BLaER1 (cell line): ENCODE data around the gene FAM229A.

Experiments
- H3K27ac ChIP-seq: shearing (Covaris generic); formaldehyde crosslinking; 2 replicates; pipeline ENCODE4 v1.8.1; 2022
- H3K27me3 ChIP-seq: shearing (Covaris generic); formaldehyde crosslinking; 2 replicates; pipeline ENCODE4 v1.8.1; 2022
- H3K36me3 ChIP-seq: shearing (Covaris generic); formaldehyde crosslinking; 2 replicates; pipeline ENCODE4 v1.8.1; 2022
- H3K4me1 ChIP-seq: shearing (Covaris generic); formaldehyde crosslinking; 2 replicates; pipeline ENCODE4 v1.8.1; 2022
- H3K4me2 ChIP-seq: shearing (Covaris generic); formaldehyde crosslinking; 2 replicates; pipeline ENCODE4 v1.8.1; 2022
- H3K4me3 ChIP-seq: shearing (Covaris generic); formaldehyde crosslinking; 2 replicates; pipeline ENCODE4 v1.8.1; 2022
- H3K9ac ChIP-seq: shearing (Covaris generic); formaldehyde crosslinking; 2 replicates; pipeline ENCODE4 v1.8.1; 2022
- H3K9me3 ChIP-seq: shearing (Covaris generic); formaldehyde crosslinking; 2 replicates; pipeline ENCODE4 v1.8.1; 2022
- H4K20me1 ChIP-seq: shearing (Covaris generic); formaldehyde crosslinking; 2 replicates; pipeline ENCODE4 v1.8.1; 2022
- Cebpa-rat ChIP-seq: shearing (Covaris generic); IDR thresholded peaks from 2 replicates; pipeline ENCODE4 v1.8.1; 2022

Gene FAM229A

GRCh38 chr1:32338637-32339145, 23.6 kb downstream of the FAM229A start:
- Histone ChIP-seq H3K4me1 (peaks cover 67% of the 10 kb centered on the region), H3K36me3 (peaks cover 11% of the 10 kb centered on the region), H3K27me3 (no peaks in the 10 kb centered on the region), H4K20me1 (peaks cover 33% of the 10 kb centered on the region), H3K4me3 (0 out of 2 replicates have a peak overlapping the region, but pooled peaks have one; percentile 5), H3K9ac (peak overlapping the region; percentile 57; the same call in 1 of the 2 replicates), H3K27ac (peak overlapping the region; percentile 4; the same call in 1 of the 2 replicates), H3K4me2 (peak overlapping the region; percentile 97), H3K9me3 (no peaks in the 10 kb centered on the region)
- no peak for TF ChIP-seq Cebpa-rat

GRCh38 chr1:32337855-32338636, 24.2 kb downstream of the FAM229A start:
- H4K20me1 ChIP-seq = peaks cover 39% of the 10 kb centered on the region
- H3K4me1 ChIP-seq = peaks cover 73% of the 10 kb centered on the region
- H3K27me3 ChIP-seq = no peaks in the 10 kb centered on the region
- no peaks in the 10 kb centered on the region for H3K9me3 ChIP-seq
- H3K4me2 ChIP-seq = peak overlapping the region; percentile 97
- peak overlapping the region; percentile 4; the same call in 1 of the 2 replicates for H3K27ac ChIP-seq
- TF ChIP-seq Cebpa-rat = no peak
- 0 out of 2 replicates have a peak overlapping the region, but pooled peaks have one; percentile 5 for H3K4me3 ChIP-seq
- H3K9ac ChIP-seq = peak overlapping the region; percentile 57; the same call in 1 of the 2 replicates
- peaks cover 17% of the 10 kb centered on the region for H3K36me3 ChIP-seq

- Histone ChIP-seq H3K4me2 (peak overlapping the region; percentile 97), H3K4me3 (peak overlapping the region; percentile 97; the same call in 1 of the 2 replicates), H3K27ac (no peak overlapping the region), H3K36me3 (peaks cover 26% of the 10 kb centered on the region), H3K9me3 (no peaks in the 10 kb centered on the region), H3K4me1 (peaks cover 74% of the 10 kb centered on the region), H3K27me3 (no peaks in the 10 kb centered on the region), H3K9ac (no peak overlapping the region), H4K20me1 (peaks cover 49% of the 10 kb centered on the region)
- no peak for TF ChIP-seq Cebpa-rat
Measured at GRCh38 chr1:32336963-32337675, 25.2 kb downstream of the FAM229A start.

- no peaks in the 10 kb centered on the region for H3K9me3 ChIP-seq
- H3K4me3 ChIP-seq = peak overlapping the region; percentile 97
- TF ChIP-seq Cebpa-rat = no peak
- peaks cover 74% of the 10 kb centered on the region for H3K4me1 ChIP-seq
- H3K27me3 ChIP-seq = no peaks in the 10 kb centered on the region
- H4K20me1 ChIP-seq = peaks cover 54% of the 10 kb centered on the region
- H3K36me3 ChIP-seq = peaks cover 32% of the 10 kb centered on the region
- peak overlapping the region; percentile 97 for H3K4me2 ChIP-seq
- no peak overlapping the region for H3K27ac ChIP-seq
- H3K9ac ChIP-seq = peak overlapping the region; percentile 30; the same call in 1 of the 2 replicates
Measured at GRCh38 chr1:32336591-32336932, 25.7 kb downstream of the FAM229A start.

- peak within 1 kb of the TSS; percentile 97 for H3K4me3 ChIP-seq
- no peak for TF ChIP-seq Cebpa-rat
- peak within 1 kb of the TSS; percentile 97 for H3K27ac ChIP-seq
Measured at GRCh38 chr1:32335790-32336590, 26.3 kb downstream of the FAM229A start, which contains the start of gene MARCKSL1. TSS of gene MARCKSL1 (minus strand) at chr1:32336233. CDS start at chr1:32336033, 200 bp downstream.

GRCh38 chr1:32335535-32335789, 26.8 kb downstream of the FAM229A start:
- Histone ChIP-seq H3K36me3 (peaks cover 43% of the 10 kb centered on the region), H3K27ac (peak overlapping the region; percentile 97), H3K9me3 (no peaks in the 10 kb centered on the region), H3K27me3 (no peaks in the 10 kb centered on the region), H3K4me1 (peaks cover 80% of the 10 kb centered on the region), H3K4me2 (peak overlapping the region; percentile 92), H4K20me1 (peaks cover 65% of the 10 kb centered on the region), H3K4me3 (peak overlapping the region; percentile 97), H3K9ac (peak overlapping the region; percentile 99)
- TF ChIP-seq Cebpa-rat = no peak

More at GRCh38 chr1:32335790-32336590, 26.3 kb downstream of the FAM229A start, which contains the start of gene MARCKSL1:
- Histone ChIP-seq H3K4me2 (peak within 1 kb of the TSS; percentile 97), H4K20me1 (peaks cover 60% of the 10 kb centered on the region), H3K36me3 (peaks cover 38% of the 10 kb centered on the region), H3K4me1 (peaks cover 75% of the 10 kb centered on the region), H3K9me3 (no peaks in the 10 kb centered on the region), H3K9ac (peak within 1 kb of the TSS; percentile 99), H3K27me3 (no peaks in the 10 kb centered on the region)

GRCh38 chr1:32334864-32335534, 27.3 kb downstream of the FAM229A start:
- Histone ChIP-seq H3K36me3 (peaks cover 47% of the 10 kb centered on the region), H3K27ac (peak overlapping the region; percentile 97), H3K4me3 (peak overlapping the region; percentile 97), H4K20me1 (peaks cover 70% of the 10 kb centered on the region), H3K9ac (peak overlapping the region; percentile 99), H3K4me1 (peaks cover 81% of the 10 kb centered on the region), H3K4me2 (peak overlapping the region; percentile 92), H3K27me3 (no peaks in the 10 kb centered on the region), H3K9me3 (no peaks in the 10 kb centered on the region)
- TF ChIP-seq Cebpa-rat = no peak

- peak overlapping the region; percentile 92 for H3K4me2 ChIP-seq
- H4K20me1 ChIP-seq = peaks cover 76% of the 10 kb centered on the region
- H3K4me1 ChIP-seq = peaks cover 75% of the 10 kb centered on the region
- no peak for TF ChIP-seq Cebpa-rat
- H3K9me3 ChIP-seq = no peaks in the 10 kb centered on the region
- H3K4me3 ChIP-seq = peak overlapping the region; percentile 97
- peak overlapping the region; percentile 97 for H3K27ac ChIP-seq
- H3K36me3 ChIP-seq = peaks cover 54% of the 10 kb centered on the region
- no peaks in the 10 kb centered on the region for H3K27me3 ChIP-seq
- peak overlapping the region; percentile 99 for H3K9ac ChIP-seq
Measured at GRCh38 chr1:32334274-32334861, 27.9 kb downstream of the FAM229A start.
